Neural crest cell (in vitro differentiated cells): ENCODE measurements around the gene HAPLN3. TPM values are rescaled to one million over a fixed set of nuclear protein-coding genes. Genes with fewer than 3 reads are reported as not detected.

Experiments used
- DNase-seq: peaks from one replicate; pipeline ENCODE4 v3.0.0; 2021; ENCODE audit warnings: low read depth, mixed read lengths, low spot score
- H3K27ac Mint-ChIP-seq: one replicate; pipeline ENCODE4 v1.8.0; 2021; ENCODE audit warnings: mild to moderate bottlenecking, mixed read lengths; ENCODE audit not compliant: unreplicated experiment
- H3K27me3 Mint-ChIP-seq: 2 replicates; pipeline ENCODE4 v1.8.0; 2021; ENCODE audit warnings: low read depth, mild to moderate bottlenecking, mixed read lengths
- H3K36me3 Mint-ChIP-seq: 2 replicates; pipeline ENCODE4 v1.8.0; 2021; ENCODE audit warnings: low read depth, mild to moderate bottlenecking, mixed read lengths
- H3K4me1 Mint-ChIP-seq: 2 replicates; pipeline ENCODE4 v1.8.0; 2021; ENCODE audit warnings: mixed read lengths
- H3K4me3 Mint-ChIP-seq: one replicate; pipeline ENCODE4 v1.8.0; 2021; ENCODE audit warnings: mild to moderate bottlenecking, mixed read lengths
- H3K9me3 Mint-ChIP-seq: 2 replicates; pipeline ENCODE4 v1.8.0; 2021; ENCODE audit warnings: mixed read lengths
- CTCF ChIP-seq: fragments of 200-600 bp; sonication (generic); conservative IDR thresholded peaks from 2 replicates; pipeline ENCODE4 v1.5.0; 2021; ENCODE audit warnings: antibody characterized with exemption, mild to moderate bottlenecking
- total RNA-seq: library from RNA; stranded (reverse); gene quantifications from 2 replicates; pipeline ENCODE4 v1.2.1, GENCODE V29; 2021

HAPLN3 gene
- total RNA-seq, 1 donor from 2014 or later: 2.9 TPM

GRCh38 chr15:88888719-88889118 lies 6.6 kb downstream of the HAPLN3 start:
- no peaks in the 10 kb centered on the region for H3K9me3 Mint-ChIP-seq
- no peaks in the 10 kb centered on the region for H3K36me3 Mint-ChIP-seq
- DNase-seq: no peak
- H3K27me3 Mint-ChIP-seq: peaks cover 11% of the 10 kb centered on the region
- peaks cover 6% of the 10 kb centered on the region for H3K4me1 Mint-ChIP-seq
- no peak overlapping the region for H3K4me3 Mint-ChIP-seq
- no peak overlapping the region for H3K27ac Mint-ChIP-seq
- TF ChIP-seq CTCF: no peak

- Mint-ChIP-seq H3K36me3 (no peaks in the 10 kb centered on the region), H3K27me3 (peaks cover 2% of the 10 kb centered on the region), H3K27ac (no peak overlapping the region), H3K4me1 (peaks cover 6% of the 10 kb centered on the region), H3K4me3 (no peak overlapping the region), H3K9me3 (no peaks in the 10 kb centered on the region)
- no peak for DNase-seq
- TF ChIP-seq CTCF: no peak
Observed at GRCh38 chr15:88887068-88887580, 8.2 kb downstream of the HAPLN3 start.

- no peaks in the 10 kb centered on the region for H3K36me3 Mint-ChIP-seq
- H3K27me3 Mint-ChIP-seq: no peaks in the 10 kb centered on the region
- H3K9me3 Mint-ChIP-seq: no peaks in the 10 kb centered on the region
- peaks cover 6% of the 10 kb centered on the region for H3K4me1 Mint-ChIP-seq
- no peak for DNase-seq
- H3K27ac Mint-ChIP-seq: no peak overlapping the region
- TF ChIP-seq CTCF: no peak
- H3K4me3 Mint-ChIP-seq: no peak overlapping the region
Observed at GRCh38 chr15:88882785-88883184, 12.6 kb downstream of the HAPLN3 start.

- Mint-ChIP-seq H3K9me3 (no peaks in the 10 kb centered on the region), H3K4me3 (no peak overlapping the region), H3K36me3 (no peaks in the 10 kb centered on the region), H3K27ac (no peak overlapping the region), H3K27me3 (no peaks in the 10 kb centered on the region), H3K4me1 (peaks cover 6% of the 10 kb centered on the region)
- DNase-seq: no peak
- TF ChIP-seq CTCF: no peak
Observed at GRCh38 chr15:88881775-88882174, 13.6 kb downstream of the HAPLN3 start.

- Mint-ChIP-seq H3K4me1 (peaks cover 6% of the 10 kb centered on the region), H3K4me3 (no peak overlapping the region), H3K27me3 (no peaks in the 10 kb centered on the region), H3K36me3 (no peaks in the 10 kb centered on the region), H3K9me3 (no peaks in the 10 kb centered on the region), H3K27ac (peak overlapping the region; percentile 71)
- no peak for DNase-seq
- no peak for TF ChIP-seq CTCF
Observed at GRCh38 chr15:88880944-88881740, 14.2 kb downstream of the HAPLN3 start.
